ENCODE data around the gene RPS15. TPM values are rescaled to one million over a fixed set of nuclear protein-coding genes. Genes with fewer than 3 reads are reported as not detected.

RPS15 gene
- total and polyA plus RNA-seq, 9 of the 15 experiments (the other 6 are each of a cell fraction or from before 2014, with no cell fraction given), result 605 to 2,791 (median 957) TPM

DNA sequence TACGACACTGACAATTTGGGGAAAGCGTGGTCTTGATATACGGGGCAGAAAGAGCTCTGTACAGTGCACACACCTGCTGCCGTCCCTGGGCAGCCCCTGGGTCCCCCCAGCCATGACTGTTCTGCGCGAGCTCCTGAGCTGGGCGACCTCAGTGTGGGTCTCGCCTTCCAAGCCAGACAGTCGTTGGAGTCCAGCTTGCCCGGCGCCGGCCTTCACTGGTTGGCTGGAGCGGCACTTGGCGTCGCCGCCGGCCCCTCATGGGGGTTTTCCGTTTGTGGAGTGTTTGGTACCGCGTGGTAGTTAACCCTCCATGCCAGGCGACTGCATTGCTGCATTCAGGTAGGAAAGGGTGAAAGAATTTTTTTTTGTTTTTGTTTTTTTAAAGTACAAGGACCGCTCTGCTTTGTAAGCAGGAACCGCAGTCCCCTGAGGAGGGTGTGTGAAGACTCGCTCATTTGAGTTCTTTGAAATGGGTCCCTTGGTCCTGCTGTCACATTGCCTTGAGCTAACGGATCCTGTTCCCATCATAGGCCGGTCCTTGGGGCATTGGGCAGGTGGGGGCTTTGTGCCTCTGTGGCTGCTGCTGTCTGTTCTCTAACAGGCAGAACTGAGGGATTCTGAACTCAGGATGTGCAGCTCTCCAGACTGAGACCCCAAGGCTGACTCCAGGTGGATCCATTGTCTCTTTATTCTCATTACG, 10.8 kb upstream of the RPS15 start:
- Histone ChIP-seq H3K27ac (ENCODE audit: extremely low read depth, low read depth, low read length) (no peak overlapping the region), H3K4me1 (replicated peaks in 1 of 2; ENCODE audit: control insufficient read depth in 2 of 2, insufficient read depth in 2 of 2, low read length in 2 of 2) (peaks cover 0 to 51% of the 10 kb centered on the region in 2 experiments; a peak in 2 of 5 replicates), H3K79me2 (ENCODE audit: control insufficient read depth, insufficient read depth, low read length) (peaks cover 45% of the 10 kb centered on the region), H3K9me3 (replicated peaks; ENCODE audit: control insufficient read depth, insufficient read depth, low read depth, low read length) (no peaks in the 10 kb centered on the region), H3K4me2 (ENCODE audit: insufficient read depth, low read length) (no peak overlapping the region), H3K27me3 (ENCODE audit: control insufficient read depth in 2 of 2, insufficient read depth in 2 of 2, low read length in 2 of 2) (no peaks in the 10 kb centered on the region), H3K9ac (ENCODE audit: insufficient read depth in 1 of 2, low read depth in 2 of 2, low read length in 2 of 2) (0 out of 4 replicates have a peak overlapping the region, but pooled peaks of 1 of the 2 experiments have one; percentile 59), H3K9me1 (ENCODE audit: control insufficient read depth, insufficient read depth, low read length) (peaks cover 5% of the 10 kb centered on the region), H3K4me3 (no peak overlapping the region), H2AFZ (ENCODE audit: low read depth, low read length) (no peak overlapping the region), H3K36me3 (ENCODE audit: control insufficient read depth, insufficient read depth, low read length) (peaks cover 92% of the 10 kb centered on the region), H4K20me1 (replicated peaks; ENCODE audit: control insufficient read depth, insufficient read depth, low read length) (peaks cover 18% of the 10 kb centered on the region)
- in situ Hi-C loops (cut with MboI) (no loop called here), intact Hi-C loops (cut with micrococcal nuclease) (no loop called here)
- no peak for ATAC-seq
- ChIA-PET POLR2A (interaction anchor here (0.7 to 1.6 kb wide), 4 partner anchors 9 to 14 kb away, joined by 3 to 6 read pairs (median 4); no protein-coding TSS in a partner anchor), CTCF (ENCODE audit: low intra/inter-chr PET ratio) (no interaction called here)
- TF ChIP-seq ZNF121 (CRISPR knock-in tag; conservative IDR thresholded peaks at IDR 0.05) (no peak), RBM22 (IDR thresholded peaks at IDR 0.05; ENCODE audit: low read depth, low read length, poor library complexity, severe bottlenecking) (peak; percentile 86), SNIP1 (IDR thresholded peaks at IDR 0.05; ENCODE audit: low read depth) (no peak), PCBP2 (IDR thresholded peaks at IDR 0.05; ENCODE audit: low read depth, low read length, poor library complexity, severe bottlenecking) (no peak), POLR2G (IDR thresholded peaks at IDR 0.05; ENCODE audit: low read depth, low read length) (peak; percentile 73), RBM39 (optimal IDR thresholded peaks at IDR 0.05; ENCODE audit: low read depth, low read length) (no peak)
- TF ChIP-seq, protein P1, sequence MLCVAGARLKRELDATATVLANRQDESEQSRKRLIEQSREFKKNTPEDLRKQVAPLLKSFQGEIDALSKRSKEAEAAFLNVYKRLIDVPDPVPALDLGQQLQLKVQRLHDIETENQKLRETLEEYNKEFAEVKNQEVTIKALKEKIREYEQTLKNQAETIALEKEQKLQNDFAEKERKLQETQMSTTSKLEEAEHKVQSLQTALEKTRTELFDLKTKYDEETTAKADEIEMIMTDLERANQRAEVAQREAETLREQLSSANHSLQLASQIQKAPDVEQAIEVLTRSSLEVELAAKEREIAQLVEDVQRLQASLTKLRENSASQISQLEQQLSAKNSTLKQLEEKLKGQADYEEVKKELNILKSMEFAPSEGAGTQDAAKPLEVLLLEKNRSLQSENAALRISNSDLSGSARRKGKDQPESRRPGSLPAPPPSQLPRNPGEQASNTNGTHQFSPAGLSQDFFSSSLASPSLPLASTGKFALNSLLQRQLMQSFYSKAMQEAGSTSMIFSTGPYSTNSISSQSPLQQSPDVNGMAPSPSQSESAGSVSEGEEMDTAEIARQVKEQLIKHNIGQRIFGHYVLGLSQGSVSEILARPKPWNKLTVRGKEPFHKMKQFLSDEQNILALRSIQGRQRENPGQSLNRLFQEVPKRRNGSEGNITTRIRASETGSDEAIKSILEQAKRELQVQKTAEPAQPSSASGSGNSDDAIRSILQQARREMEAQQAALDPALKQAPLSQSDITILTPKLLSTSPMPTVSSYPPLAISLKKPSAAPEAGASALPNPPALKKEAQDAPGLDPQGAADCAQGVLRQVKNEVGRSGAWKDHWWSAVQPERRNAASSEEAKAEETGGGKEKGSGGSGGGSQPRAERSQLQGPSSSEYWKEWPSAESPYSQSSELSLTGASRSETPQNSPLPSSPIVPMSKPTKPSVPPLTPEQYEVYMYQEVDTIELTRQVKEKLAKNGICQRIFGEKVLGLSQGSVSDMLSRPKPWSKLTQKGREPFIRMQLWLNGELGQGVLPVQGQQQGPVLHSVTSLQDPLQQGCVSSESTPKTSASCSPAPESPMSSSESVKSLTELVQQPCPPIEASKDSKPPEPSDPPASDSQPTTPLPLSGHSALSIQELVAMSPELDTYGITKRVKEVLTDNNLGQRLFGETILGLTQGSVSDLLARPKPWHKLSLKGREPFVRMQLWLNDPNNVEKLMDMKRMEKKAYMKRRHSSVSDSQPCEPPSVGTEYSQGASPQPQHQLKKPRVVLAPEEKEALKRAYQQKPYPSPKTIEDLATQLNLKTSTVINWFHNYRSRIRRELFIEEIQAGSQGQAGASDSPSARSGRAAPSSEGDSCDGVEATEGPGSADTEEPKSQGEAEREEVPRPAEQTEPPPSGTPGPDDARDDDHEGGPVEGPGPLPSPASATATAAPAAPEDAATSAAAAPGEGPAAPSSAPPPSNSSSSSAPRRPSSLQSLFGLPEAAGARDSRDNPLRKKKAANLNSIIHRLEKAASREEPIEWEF (CRISPR knock-in tag; IDR thresholded peaks at IDR 0.05), result no peak
- TF ChIP-seq, protein P2, sequence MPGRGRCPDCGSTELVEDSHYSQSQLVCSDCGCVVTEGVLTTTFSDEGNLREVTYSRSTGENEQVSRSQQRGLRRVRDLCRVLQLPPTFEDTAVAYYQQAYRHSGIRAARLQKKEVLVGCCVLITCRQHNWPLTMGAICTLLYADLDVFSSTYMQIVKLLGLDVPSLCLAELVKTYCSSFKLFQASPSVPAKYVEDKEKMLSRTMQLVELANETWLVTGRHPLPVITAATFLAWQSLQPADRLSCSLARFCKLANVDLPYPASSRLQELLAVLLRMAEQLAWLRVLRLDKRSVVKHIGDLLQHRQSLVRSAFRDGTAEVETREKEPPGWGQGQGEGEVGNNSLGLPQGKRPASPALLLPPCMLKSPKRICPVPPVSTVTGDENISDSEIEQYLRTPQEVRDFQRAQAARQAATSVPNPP (IDR thresholded peaks at IDR 0.05; ENCODE audit: borderline replicate concordance, insufficient read depth, insufficient read length), result no peak
- FAIRE-seq, result no peak
- no TSS peak for BruUV-seq (replicated peaks)
- WGBS (ENCODE audit: insufficient coverage, low coverage, missing lambda C conversion rate), result 95% methylated on average over 23 of the region's 27 CpGs
- no peak for DNase-seq (ENCODE audit: extremely low read depth in 1 of 4, low spot score in 3 of 4)

Data from K562 (cell line).